Uterus (tissue), 4 donors: ENCODE data around the gene ELF5. TPM values are rescaled to one million over a fixed set of nuclear protein-coding genes. Genes with fewer than 3 reads are reported as not detected.

Source experiments
- DNase-seq, 2 donors: peaks; one replicate each; pipeline ENCODE4 v3.0.0-alpha.2; 2019 to 2020
- H3K27ac ChIP-seq, 2 donors: fragments of 200-600 bp; sonication (generic); 1 replicate in 1 of 2; 2 replicates in 1 of 2; pipeline ENCODE4 v1.5.1; 2016 to 2018
- H3K27me3 ChIP-seq, 2 donors: fragments of 200-600 bp; sonication (generic); one replicate each; pipeline ENCODE4 v1.5.1; 2018 to 2019; ENCODE audit warnings: control low read depth in 1 of 2
- H3K36me3 ChIP-seq, 2 donors: fragments of 200-600 bp; sonication (generic); one replicate each; pipeline ENCODE4 v1.5.1; 2019; ENCODE audit warnings: control low read depth in 1 of 2
- H3K4me1 ChIP-seq, 2 donors: fragments of 200-600 bp; sonication (generic); one replicate each; pipeline ENCODE4 v1.5.1; 2018 to 2019; ENCODE audit warnings: control low read depth in 1 of 2
- H3K4me3 ChIP-seq, 2 donors: fragments of 200-600 bp; sonication (generic); 1 replicate in 1 of 2; 2 replicates in 1 of 2; pipeline ENCODE4 v1.5.1; 2018 to 2019; ENCODE audit warnings: mild to moderate bottlenecking in 1 of 2
- H3K9me3 ChIP-seq, 2 donors: fragments of 200-600 bp; sonication (generic); one replicate each; pipeline ENCODE4 v1.5.1; 2019; ENCODE audit warnings: control low read depth in 1 of 2
- POLR2A ChIP-seq, 2 donors: fragments of 450-650 bp; IDR thresholded peaks; one replicate each; pipeline ENCODE4 v1.6.1; 2016; ENCODE audit warnings: antibody characterized with exemption in 2 of 2, mild to moderate bottlenecking in 1 of 2, moderate library complexity in 1 of 2
- intact Hi-C: fragments of 100-400 bp; cut with DNase I; formaldehyde crosslinking; loops from one replicate; pipeline ENCODE4 v1.15.1; 2023; ENCODE audit warnings: low total_unique reads
- total RNA-seq, 4 donors: library from RNA; depleted of rRNA in 3 of 4; stranded (reverse); fragments of >200 nt in 3 of 4; gene quantifications; one replicate each; pipeline versions ENCODE4 v1.1.0 to v1.2.4, GENCODE V29; 2014 to 2023
- TF ChIP-seq, protein P1 (sequence below), 4 experiments: fragments of 200-600 bp in 2 of 4; fragments of 450-650 bp in 2 of 4; sonication (generic) in 2 of 4; IDR thresholded peaks; one replicate each; pipeline ENCODE4 v1.5.1; 2016 to 2019; ENCODE audit warnings: antibody characterized with exemption in 4 of 4, mild to moderate bottlenecking in 2 of 4, moderate library complexity in 1 of 4
- donor health status: DM: yes; HTN: yes; CAD: no.

ELF5 gene
- total RNA-seq, 4 donors from 2014 or later = not detected

DNA sequence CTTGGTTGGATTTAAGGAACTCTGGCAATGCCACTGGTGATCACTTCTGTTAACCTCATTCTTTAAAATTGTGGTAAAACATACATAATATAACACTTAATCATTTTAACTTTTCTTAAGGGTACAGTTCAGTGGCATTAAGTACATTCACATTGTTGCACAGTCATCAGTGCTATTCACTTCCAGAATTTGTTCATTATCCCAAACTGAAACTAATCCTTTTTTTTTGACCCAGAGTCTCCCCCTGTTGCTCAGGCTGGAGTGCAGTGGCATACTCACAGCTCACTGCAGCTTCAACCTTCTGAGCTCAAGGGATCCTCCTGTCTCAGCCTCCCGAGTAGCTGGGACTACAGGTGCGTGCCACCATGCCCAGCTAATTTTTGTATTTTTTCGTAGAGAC lies 10.6 kb downstream of the ELF5 start:
- no peak for TF ChIP-seq POLR2A (IDR thresholded peaks at IDR 0.05)
- TF ChIP-seq, protein P1, sequence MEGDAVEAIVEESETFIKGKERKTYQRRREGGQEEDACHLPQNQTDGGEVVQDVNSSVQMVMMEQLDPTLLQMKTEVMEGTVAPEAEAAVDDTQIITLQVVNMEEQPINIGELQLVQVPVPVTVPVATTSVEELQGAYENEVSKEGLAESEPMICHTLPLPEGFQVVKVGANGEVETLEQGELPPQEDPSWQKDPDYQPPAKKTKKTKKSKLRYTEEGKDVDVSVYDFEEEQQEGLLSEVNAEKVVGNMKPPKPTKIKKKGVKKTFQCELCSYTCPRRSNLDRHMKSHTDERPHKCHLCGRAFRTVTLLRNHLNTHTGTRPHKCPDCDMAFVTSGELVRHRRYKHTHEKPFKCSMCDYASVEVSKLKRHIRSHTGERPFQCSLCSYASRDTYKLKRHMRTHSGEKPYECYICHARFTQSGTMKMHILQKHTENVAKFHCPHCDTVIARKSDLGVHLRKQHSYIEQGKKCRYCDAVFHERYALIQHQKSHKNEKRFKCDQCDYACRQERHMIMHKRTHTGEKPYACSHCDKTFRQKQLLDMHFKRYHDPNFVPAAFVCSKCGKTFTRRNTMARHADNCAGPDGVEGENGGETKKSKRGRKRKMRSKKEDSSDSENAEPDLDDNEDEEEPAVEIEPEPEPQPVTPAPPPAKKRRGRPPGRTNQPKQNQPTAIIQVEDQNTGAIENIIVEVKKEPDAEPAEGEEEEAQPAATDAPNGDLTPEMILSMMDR (IDR thresholded peaks at IDR 0.05) = no peak
- intact Hi-C loops = no loop called here
- Histone ChIP-seq H3K9me3 (no peaks in the 10 kb centered on the region), H3K27ac (no peak overlapping the region), H3K4me3 (no peak overlapping the region), H3K36me3 (no peaks in the 10 kb centered on the region), H3K27me3 (no peaks in the 10 kb centered on the region), H3K4me1 (peaks cover 0 to 7% of the 10 kb centered on the region in 2 donors)
- no peak for DNase-seq

DNA sequence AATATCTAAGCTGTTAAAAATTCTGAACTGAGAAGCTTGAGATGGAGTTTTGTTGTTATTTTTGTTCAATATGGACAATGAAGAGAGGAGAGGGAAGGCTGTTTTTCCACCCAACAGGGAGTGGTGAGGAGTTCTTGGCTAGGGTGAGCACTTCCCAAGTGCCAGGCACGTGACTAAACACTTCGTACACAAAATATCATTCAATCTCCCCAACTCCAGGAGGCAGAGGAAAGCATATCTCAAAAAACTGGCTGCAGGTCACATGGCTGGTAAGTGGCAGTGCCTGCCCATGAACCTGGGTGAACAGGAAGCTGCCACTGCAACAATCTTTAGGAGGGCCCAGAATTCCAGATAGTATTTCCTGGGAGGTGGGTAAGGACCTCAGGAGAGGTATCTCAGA lies 11.6 kb downstream of the ELF5 start:
- Histone ChIP-seq H3K36me3 (no peaks in the 10 kb centered on the region), H3K4me3 (no peak overlapping the region), H3K27me3 (no peaks in the 10 kb centered on the region), H3K27ac (no peak overlapping the region), H3K4me1 (peaks cover 0 to 7% of the 10 kb centered on the region in 2 donors), H3K9me3 (no peaks in the 10 kb centered on the region)
- no peak for TF ChIP-seq POLR2A (IDR thresholded peaks at IDR 0.05)
- TF ChIP-seq, protein P1 (IDR thresholded peaks at IDR 0.05) = no peak
- no peak for DNase-seq
- intact Hi-C loops = no loop called here

DNA sequence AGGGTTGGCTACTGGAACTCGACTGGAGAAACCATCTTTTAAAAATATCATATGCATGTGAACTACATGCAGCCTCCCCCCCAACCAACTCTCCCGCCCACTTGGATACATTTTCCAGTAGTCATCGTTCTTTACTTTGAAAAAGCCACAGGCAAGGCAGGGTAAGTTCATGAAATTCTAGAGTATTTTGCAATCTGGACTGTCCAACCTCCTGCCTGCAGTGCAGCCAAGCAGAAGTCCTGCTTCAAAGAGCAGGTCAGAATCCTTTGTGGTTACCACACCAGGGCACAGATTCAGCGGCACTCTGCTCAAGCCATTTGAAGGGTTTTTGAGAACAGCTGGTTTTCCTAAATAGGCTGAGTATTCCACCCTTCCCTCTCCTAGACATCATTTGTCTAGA lies 12.1 kb downstream of the ELF5 start:
- no peak overlapping the region for H3K4me3 ChIP-seq
- DNase-seq = peak in 1 of 2 donors; percentile 21
- no peak for TF ChIP-seq POLR2A (IDR thresholded peaks at IDR 0.05)
- TF ChIP-seq, protein P1 (IDR thresholded peaks at IDR 0.05) = no peak
- H3K27me3 ChIP-seq = no peaks in the 10 kb centered on the region
- no peak overlapping the region for H3K27ac ChIP-seq
- H3K36me3 ChIP-seq = no peaks in the 10 kb centered on the region
- no peaks in the 10 kb centered on the region for H3K9me3 ChIP-seq
- intact Hi-C loops = no loop called here
- H3K4me1 ChIP-seq = peaks cover 0 to 7% of the 10 kb centered on the region in 2 donors

DNA sequence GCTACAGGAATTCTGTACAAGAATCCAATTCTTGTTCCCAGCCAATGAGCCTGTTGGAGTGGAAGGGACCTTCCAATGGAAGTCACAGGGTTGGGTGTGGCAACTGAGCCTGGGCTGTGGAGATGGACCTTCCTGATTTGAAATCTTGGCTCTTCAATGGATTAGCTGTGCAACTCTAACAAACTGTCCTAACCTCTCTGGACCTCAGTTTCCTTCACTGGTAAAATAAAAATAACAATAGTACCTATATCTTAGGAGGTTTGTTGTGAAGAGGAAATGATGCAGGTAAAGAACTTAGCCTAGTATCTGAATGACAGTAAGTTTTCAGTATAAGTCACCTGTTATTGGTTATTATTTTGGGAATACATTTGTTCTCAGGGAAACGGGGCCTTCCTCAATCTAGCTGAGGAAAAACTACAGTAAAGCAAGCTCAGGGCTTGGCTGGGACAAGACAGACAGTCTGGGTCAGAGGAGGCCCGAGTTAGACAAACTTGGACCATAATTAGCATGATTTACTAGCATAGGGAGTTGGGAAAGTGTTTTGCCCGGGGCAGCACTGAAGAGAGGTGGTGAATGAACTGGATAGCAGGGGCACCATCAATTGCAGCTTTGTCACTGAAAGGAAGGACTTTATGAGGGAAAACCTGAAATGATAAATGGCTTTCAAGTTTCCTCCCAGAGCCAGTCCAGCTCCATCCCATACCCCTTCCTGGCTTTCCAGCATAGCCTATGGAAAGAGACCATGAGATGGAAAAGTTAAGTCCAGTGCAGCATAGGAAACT lies 13.7 kb downstream of the ELF5 start:
- Histone ChIP-seq H3K27me3 (no peaks in the 10 kb centered on the region), H3K4me1 (peaks cover 0 to 7% of the 10 kb centered on the region in 2 donors), H3K4me3 (no peak overlapping the region), H3K27ac (no peak overlapping the region), H3K9me3 (no peaks in the 10 kb centered on the region), H3K36me3 (no peaks in the 10 kb centered on the region)
- DNase-seq = no peak
- intact Hi-C loops = no loop called here
- TF ChIP-seq, protein P1 (IDR thresholded peaks at IDR 0.05) = no peak
- no peak for TF ChIP-seq POLR2A (IDR thresholded peaks at IDR 0.05)

DNA sequence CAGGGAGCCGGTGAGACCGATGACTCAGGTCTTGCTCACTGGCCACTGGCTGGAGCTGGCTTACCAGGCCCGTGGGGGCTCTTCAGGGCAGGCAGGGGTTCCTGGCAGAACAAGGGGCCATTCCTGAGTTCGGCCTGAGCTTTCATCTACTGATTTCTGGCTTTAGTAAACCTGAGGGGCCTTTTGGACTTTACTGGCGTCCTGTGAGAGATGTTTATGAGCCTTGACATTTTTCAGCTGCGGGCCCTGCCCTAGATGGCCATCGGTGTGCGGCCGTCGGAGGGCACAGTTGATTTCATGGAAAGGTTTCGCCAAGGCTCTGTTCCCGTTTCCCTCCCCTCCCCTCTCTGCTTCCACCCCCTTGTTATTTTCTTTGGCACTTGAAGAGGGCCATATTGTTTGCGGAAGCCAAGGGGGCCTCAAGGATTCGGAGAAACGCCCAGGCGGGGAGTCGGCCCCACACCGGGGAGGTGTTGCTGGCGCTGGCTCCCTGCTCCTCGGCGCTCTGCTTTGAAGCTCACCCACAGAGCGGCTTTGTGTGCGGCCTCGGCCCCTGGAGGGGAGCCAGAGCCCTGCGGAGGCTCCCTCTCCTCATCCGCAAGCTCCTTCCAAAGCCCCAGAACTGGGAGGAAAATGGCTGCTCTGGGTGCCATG lies 17.7 kb downstream of the ELF5 start:
- no peaks in the 10 kb centered on the region for H3K36me3 ChIP-seq
- DNase-seq = no peak
- H3K4me3 ChIP-seq = no peak overlapping the region
- no peaks in the 10 kb centered on the region for H3K9me3 ChIP-seq
- no peaks in the 10 kb centered on the region for H3K4me1 ChIP-seq
- TF ChIP-seq, protein P1 (IDR thresholded peaks at IDR 0.05) = no peak
- no peak for TF ChIP-seq POLR2A (IDR thresholded peaks at IDR 0.05)
- H3K27me3 ChIP-seq = no peaks in the 10 kb centered on the region
- intact Hi-C loops = no loop called here
- H3K27ac ChIP-seq = no peak overlapping the region
